Neural progenitor cell (in vitro differentiated cells): ENCODE data around the gene SCGN.

Experiments used
- CTCF ChIP-seq: fragments of 200-600 bp; sonication (generic); IDR thresholded peaks from 2 replicates; pipeline ENCODE4 v1.5.1; 2017; ENCODE audit warnings: antibody characterized with exemption, mild to moderate bottlenecking
- EZH2 ChIP-seq: fragments of 200-600 bp; sonication (generic); IDR thresholded peaks from 2 replicates; pipeline ENCODE4 v1.6.1; 2017; ENCODE audit warnings: antibody characterized with exemption, mild to moderate bottlenecking, moderate library complexity

GRCh38 chr6:25630508-25631278 lies 21.3 kb upstream of the SCGN start:
- TF ChIP-seq CTCF (no peak), EZH2 (no peak)
